Activated CD4-positive, alpha-beta T cell treated with anti-CD3 and anti-CD28 coated beads for 24 hours (primary cell): ENCODE measurements around the gene SAMD3.
A peak's percentile ranks its signal among the peaks of the same experiment; 100 is the strongest.
"Not testable (repeated sequence)": the region's sequence is repeated elsewhere in the genome, so short reads cannot be mapped to it uniquely, and the experiment has no call there.

Experiments used
- DNase-seq, 2 donors: peaks; one replicate each; pipeline ENCODE4 v3.0.0-alpha.2; 2020; ENCODE audit warnings: low read depth in 2 of 2

The SAMD3 gene, protein sequence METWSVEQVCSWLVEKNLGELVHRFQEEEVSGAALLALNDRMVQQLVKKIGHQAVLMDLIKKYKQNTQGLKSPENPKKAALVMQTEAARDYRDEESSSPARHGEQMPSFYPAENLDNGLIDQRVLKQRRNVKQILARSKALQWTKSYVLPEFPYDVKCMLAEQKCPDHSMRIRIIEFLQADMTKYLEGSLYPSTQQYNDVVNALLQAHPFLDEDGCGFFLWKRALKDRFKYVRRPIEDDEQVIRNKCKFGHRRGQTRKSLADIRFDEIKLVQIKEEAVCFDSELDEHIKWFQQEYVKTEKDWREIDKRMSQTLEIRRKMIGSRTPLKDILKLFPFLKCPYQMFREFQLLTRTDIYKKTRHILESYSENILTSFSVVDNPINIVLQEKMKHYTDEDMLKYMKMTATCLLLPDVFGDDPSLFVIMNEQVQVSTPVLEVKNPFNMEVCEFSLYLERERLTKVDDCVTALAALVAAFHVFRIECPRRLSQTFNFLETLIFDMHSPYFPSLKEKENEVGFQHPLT

DNA sequence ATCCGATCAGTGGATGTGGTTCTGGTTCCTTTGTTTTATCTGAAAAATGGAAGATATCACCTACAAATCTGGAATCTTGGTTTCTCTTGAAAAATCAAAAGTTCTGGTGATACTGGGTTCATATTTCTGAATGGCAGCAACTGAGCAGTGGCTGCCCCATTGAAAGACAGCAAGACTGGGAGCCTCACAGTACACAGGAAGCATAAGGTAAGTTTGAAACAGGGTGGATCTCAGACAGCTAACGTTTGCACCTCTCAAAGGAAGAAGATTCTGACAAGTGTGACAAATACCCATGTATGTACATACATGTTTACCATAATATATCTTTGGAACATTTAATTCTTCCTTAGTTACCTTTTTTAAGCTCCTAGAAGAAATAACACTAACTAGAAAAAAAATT, at the start of gene SAMD3:
SAMD3 (minus strand) TSS at position 177 of the 400 bp plus-strand sequence. CDS start 7,678 bp downstream, outside the sequence.
- no peak for DNase-seq

DNA sequence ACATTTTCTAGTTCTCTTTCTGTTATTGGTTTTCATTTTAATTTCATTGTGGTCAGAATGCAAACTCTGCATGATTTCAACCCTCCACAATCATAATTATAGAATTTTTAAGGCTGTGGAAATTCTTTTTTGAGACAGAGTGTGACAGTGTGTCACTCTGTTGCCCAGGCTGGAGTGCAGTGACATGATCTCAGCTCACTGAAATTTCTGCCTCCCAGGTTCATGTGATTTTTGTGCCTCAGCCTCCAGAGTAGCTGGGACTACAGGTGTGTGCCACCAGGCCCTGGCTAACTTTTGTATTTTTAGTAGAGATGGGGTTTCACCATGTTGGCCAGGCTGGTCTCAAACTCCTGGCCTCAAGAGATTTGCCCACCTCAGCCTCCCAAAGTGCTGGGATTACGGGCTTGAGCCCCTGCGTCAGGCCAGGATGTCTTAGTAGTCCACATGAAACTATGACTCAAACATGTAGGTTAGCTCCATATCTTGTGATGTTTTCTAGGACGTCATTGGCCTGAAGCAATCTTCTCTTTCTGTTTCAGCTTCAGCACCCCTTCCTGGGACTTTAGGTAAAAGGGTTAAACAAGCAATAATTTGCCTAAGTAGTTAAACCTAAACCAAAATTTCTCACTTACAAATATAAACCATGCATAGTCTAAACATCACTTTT, 47.4 kb upstream of the SAMD3 start:
- no peak for DNase-seq

DNA sequence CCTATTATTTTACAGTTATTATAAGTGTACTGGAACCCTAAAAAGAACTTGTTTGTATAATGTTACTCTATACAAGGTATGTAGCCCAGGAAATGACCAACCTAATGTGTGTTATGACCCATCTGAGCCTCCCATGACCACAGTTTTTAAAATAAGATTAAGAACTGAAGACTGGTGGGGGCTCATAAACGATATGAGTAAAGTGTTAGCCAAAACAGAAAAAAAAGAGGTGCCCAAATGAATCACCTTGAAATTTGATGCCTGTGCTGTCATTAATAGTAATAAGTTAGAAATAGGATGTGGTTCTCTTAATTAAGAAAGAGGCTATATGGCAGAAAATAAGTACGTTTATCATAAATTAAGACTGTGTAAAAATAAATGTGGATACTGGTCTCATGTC, 42.8 kb upstream of the SAMD3 start:
- DNase-seq, result not testable (repeated sequence)

DNA sequence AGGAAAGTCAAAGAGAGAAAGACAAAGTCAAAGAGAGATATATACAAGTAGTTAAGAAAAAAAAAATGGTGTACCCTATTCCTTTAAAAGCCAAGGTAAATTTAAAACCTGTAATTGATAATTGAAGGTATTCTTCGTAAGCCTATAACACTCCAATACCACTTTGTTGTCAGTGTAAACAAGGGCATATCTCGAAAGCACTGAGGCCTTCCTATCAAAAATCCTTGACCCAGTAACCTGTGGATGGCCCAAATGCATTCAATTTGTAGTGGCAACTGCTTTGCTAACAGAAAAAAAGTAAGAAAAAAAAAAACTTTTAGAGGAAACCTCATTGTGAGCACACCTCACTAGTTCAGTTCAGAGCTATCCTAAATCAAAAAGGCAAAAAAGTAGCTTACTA, 39.3 kb upstream of the SAMD3 start:
- DNase-seq, result no peak

DNA sequence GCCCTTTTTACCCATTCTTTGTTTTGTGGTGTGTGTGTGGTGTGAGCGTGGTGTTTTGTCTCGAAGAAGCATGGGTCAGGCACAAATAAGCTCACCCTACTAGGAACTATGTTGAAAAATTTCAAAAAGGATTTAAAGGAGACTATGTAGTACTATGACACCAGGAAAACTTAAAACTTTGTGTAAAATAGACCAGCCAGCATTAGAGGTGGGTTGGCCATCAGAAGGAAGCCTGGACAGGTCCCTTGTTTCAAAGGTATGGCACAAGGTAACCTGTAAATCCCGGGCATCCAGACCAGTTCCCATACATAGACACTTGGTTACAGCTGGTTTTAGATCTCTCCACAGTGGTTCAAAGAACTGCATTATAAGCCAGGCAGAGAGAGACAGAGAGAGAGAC, 38.8 kb upstream of the SAMD3 start:
- DNase-seq, result not testable (repeated sequence)

DNA sequence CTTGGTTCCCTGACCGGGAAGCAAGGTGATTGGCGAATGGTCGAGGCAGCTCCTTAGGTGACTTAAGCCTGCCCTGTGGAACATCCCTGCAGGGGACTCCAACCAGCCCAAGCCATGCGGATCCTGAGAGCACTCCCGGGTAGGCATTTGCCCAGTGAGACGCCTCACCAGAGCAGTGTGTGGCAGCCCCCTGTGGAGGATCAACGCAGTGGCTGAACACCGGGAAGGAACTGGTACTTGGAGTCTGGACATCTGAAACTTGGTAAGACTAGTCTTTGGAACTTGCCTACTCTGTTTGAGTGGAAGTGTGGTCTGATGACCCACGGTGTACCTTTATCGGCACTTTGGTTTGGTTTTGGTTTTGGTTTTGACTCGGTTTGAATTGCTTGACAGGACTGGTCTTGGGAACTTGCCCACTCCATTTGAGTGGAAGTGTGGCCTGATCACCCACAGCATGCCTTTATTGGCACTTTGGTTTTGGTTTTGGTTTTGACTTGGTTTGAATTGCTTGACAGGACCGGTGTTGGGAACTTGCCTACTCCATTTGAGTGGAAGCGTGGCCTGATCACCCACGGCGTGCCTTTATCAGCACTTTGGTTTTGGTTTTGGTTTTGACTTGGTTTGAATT, 38.0 kb upstream of the SAMD3 start:
- not testable (repeated sequence) for DNase-seq

DNA sequence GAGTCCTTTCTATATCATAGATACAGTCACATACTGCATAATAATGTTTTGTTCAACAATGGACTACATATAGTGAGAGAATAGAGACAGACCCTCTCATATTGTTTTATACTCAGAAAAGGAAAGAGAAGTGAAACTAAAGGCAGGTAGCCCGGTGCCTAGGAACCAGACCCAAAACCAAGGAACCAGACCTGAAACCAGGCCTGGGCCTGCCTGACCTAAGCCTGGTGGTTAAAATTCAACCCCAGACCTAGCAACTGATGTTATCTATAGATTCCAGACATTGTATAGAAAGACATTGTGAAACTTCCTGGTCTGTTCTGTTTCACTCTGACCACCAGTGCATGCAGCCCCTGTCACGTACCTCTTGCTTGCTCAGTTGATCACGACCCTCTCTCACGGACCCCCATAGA, 37.3 kb upstream of the SAMD3 start:
- DNase-seq, result not testable (repeated sequence)

DNA sequence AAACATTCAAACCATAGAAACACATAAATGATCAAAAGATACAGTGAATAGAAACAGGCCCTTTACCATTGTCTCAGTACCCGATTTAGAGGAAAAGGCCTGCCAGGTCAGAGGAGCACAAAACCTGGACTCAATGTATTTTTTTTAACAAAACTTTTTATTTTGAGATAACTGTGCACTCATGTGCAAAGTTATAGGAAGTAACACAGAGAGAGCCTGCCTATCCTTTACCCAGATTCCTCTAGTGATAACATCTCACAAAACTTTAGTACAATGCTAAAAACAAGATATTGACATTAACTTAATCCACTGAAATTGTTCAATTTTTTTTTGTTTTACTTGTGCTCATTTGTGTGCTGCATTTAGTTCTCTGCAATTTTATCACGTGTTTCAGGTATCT, 36.8 kb upstream of the SAMD3 start:
- DNase-seq, result no peak

DNA sequence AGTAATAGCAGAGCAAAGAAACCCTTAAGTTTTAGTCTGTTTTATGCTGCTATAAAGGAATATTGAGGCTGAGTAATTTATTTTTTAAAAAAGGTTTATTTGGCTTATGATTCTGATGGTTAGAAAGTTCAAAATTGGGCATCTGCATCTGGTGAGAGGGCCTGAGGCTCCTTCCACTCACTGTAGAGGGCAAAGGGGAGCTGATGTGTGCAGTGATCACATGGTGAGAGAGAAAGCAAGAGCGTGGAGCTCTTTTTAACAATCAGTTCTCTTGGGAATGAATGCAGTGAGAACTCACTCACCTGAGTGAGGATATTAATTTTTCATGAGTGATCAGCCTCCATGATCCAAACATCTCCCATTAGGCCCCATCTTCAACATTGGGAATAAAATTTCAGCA, 36.4 kb upstream of the SAMD3 start:
- no peak for DNase-seq

DNA sequence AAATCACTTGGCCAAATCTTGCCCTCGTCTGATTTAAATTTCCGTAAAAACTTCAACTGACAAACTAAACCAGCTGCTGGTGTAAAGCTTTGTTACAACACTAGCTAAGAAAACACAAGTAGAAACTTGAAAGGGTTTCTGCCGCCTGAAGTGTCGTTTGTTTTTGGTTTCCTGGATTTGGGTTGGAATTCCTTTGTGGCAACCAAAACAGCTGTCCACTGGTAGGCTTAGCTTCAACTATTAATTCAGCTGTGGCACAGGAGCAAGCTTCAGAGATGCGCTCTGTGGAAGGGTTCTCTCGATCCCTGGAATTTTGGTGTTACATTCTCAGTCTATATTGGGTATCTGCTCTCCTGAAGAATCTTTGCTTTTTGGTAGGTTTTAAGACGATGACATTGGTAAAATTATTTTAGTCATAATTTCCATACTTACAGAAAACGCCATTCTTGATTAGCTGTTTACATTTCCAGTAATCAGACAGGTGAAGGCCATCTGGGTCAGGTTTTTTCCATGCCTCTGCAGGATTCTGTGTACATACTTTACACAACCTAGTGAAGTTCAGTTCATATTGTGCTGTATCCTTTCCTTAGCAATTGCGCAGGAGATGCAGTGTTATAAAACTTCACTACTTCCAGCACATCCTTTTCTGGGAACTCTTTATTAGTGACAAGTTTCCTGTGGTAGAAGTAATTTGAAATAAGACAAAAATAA, 29.9 kb upstream of the SAMD3 start:
- DNase-seq, result no peak

DNA sequence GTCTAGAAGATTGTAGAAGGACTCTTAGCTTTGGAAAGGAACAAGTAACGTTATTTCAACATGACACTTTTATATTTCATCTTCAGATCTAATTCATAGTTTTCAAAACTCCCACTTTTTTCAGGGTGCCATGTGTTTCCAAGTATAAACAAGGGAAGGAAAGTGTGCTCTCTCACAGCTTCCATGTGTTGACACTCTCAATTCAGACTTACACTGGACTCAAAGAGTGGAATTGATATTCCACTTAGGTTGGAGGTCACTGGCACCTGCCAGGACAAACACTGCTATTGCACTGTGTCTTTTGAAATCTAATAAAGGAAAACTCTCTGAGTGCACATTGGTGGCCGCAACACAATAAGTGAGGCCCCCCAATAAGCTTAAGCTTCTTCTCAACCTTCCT, 22.5 kb upstream of the SAMD3 start:
- DNase-seq, result no peak

DNA sequence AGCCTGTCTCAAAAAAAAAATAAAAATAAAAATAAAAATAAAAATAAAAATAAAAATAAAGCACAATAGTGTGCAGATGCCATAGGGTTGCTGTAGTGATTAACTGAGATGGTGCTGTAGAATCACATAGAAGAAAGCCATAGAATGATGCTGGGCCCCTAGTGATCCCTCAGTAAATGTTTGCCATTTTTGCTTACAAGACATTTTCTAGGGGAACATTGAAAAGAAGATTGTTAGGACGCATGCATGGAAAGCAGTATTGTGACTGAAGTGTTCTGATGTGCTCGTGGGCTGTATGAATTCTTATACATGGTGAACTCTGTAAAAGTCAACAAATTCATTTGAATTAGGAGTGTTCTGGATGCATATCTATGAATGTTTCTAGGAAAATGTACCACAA, 22.0 kb upstream of the SAMD3 start:
- DNase-seq, result no peak

DNA sequence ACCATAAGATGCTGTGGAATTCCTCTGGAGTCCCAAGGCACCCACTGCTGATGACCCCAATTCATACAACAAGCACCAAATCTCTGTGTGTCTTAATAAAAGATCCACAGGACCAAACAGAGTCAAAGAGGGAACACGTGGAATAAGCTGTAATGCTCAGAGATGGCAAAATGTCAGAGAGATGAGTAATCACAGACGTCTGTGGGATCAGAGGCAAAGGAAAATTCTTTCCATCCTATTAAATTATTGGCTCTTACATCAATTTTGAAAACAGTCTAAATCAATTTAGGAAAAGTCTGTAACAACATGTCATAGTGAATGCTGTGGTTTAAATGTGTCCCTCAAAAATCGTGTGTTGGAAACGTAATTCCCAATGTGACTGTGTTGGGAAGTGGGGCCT, 17.5 kb upstream of the SAMD3 start:
- DNase-seq, result no peak

DNA sequence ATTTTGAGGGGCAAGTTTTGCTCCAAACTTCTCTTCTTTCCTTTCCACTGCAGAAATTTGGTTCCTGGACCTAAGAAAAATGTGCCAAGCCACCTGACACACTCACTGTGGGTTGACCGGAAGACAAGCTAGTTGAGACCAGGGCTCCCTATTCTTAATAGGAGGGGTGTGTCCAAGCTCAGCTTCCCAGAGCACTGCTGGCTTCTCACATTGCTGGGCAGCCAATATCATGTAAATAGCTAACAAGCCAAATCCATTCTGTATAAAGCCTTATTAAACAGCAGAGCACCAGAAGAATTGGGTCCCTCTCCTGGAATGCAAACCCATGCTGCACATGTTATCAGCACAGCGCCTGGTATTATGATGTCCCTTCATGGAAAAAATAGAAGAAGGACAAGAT, 17.0 kb upstream of the SAMD3 start:
- no peak for DNase-seq

DNA sequence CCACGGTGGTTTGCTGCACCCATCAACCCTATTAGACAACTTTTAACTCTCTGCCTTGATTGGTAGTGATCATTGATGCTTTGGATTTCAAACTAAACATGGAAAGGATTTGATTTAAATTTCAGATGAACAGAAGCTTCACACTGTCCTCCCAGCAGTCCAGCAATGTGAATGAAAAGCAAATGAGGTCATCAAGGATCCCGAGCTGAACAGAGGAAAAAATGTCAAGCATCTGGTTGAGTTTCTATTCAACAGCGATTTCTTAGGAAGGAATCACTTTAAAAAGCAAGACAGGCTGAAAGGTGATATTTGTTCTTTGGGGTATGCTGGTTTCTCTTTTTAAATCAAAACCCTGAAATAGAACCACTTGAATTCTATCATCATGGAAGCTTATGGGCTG, 10.6 kb upstream of the SAMD3 start:
- no peak for DNase-seq

DNA sequence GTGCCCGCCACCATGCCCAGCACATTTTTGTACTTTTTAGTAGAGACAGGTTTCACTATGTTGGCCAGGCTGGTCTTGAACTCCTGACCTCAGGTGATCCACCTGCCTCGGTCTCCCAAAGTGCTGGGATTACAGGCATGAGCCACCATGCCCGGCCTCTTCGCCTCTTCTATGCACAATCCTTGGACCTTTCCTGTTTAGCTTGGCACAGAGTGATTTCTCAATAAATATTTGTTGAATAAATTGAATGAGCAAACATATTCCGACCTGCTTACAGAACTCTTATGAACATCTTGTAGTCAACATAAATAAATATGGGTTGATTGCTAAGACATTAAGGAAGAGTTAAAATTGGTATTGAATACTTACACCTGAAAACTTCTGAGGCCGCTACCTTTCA, 7.8 kb upstream of the SAMD3 start:
- not testable (repeated sequence) for DNase-seq

DNA sequence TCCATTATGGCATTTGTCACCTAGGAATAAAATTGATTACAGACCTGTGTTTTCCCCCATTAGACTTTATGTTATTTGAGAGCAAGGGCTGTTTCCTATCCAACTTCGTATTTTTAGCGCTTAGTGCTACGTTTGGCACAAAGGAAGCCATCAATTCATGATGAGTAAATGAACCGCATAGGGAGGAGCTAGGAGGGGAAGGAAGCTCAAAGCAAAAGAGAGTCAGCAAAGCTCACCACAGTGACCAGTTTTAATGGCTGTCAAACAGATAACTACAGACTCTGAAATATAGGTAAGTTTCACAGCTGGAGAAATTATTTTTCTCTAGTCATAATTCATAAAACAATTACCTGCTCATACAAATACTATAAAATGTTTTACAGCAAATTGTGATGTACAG, 6.9 kb upstream of the SAMD3 start:
- DNase-seq, result no peak

DNA sequence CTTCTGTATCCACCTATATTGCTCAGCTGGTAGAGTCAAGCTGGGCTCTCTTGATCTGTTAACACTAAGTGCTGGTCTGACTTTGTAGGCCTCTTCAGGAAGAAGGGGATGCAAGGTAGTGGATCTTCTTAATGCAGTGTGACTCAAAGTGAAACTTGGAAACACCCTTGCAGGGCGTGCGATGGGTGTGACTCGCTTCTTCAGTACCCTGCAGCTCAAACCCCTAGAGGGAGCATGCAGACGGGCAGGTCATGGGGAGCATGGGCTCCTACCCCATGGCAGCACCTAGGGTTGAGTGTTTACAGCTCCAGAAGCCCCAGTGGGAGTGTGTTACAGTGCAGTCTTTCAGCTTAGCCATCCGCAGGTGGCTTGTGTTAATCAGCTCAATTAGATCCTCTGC, 757 bp upstream of the SAMD3 start:
- DNase-seq, result peak; percentile 14 to 33

DNA sequence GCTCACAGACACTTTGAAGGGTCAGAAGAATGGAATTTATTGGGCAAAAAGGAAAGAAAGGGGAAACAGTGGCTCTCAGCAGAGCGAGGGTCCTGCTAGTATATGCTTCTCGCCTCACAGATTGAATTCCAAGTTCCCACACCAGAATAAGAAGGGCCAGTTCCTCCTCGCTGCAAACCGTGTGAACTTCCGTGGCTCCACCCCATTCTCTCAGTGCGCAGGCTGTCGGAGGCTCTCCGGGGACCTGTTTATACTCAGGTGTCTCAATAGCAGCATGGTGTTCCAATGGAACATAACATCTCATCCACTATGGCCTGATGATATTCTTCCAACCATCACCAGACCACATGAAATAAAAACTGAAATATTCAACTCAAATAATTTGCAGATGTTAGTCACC, 4.6 kb downstream of the SAMD3 start:
- no peak for DNase-seq

DNA sequence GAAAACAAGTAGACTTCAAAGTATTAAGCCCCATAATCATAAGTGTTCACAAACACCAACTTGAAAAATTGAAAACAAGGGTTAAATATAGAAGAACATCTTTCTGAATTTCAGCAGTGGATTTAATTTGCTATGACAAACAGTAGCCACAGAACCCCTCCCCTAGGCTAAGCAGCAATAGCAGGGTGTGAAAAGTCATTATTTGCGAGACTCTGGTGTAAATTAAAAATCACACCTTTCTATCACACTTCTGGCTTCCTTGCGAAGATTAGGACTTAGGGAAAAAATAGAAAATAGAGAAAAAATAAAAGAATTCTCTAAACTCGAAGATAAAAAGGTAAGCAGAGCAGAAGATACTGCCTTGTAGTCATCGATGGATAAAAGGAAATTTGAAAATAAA, 6.1 kb downstream of the SAMD3 start:
- DNase-seq, result no peak

DNA sequence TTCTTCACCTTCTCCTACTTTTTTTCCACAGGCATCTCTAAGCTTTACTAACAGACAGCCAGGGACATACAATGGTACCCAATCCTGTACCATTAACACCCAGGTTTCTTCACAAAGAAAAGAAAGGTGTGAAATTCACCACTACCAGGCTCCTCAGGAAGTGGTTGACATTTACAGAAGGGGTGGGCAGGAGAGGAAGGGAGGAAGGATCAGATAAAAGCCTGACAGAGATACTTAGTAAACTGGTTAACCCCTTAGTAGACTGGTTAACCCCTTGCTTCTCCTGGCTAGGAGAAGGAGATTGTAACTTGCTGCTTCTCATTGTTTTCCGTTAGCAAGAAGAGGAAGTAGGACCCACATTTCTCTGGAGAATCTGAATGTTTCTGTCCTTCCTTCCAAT, 7.2 kb downstream of the SAMD3 start:
- DNase-seq, result no peak

DNA sequence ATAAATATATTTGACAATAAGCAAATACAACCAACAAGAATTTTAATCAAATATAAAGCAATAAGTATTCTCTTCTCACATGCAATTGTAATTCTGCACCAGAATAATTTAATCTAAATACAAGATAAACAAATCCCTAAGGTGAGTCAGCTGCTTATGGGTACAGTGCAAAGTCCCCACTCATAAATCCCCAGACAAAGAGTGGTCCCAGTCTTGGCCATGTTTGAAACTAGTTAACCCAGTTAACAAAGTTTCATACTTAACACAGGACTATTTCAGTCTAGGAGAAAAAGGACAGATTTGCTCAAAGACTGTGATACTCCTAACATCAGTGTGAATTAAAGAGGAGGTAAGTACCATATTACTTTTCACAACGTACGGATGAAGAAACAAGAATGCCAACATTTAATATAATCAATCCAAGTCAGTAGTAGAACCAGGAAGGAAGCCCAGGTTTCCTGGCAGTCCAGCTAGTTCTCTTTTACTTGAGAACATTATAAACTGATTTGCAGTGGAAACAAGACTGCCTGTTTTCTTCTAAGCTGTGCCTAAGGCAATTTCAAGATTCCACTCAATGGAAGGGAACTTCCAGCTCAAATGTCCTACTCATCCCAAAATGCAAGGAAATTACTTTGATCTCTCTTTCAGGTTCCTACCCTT, 10.4 kb downstream of the SAMD3 start:
- no peak for DNase-seq
